ENCODE results near the gene STAM2. TPM values are rescaled to one million over a fixed set of nuclear protein-coding genes. Genes with fewer than 3 reads are reported as not detected.
"Not testable (repeated sequence)": the region's sequence is repeated elsewhere in the genome, so short reads cannot be mapped to it uniquely, and the experiment has no call there.

Gene STAM2
- total and polyA plus RNA-seq, 2 donors (not counting 3 experiments of a cell fraction or from before 2014, with no cell fraction given), result 10.1 to 27.5 TPM

DNA sequence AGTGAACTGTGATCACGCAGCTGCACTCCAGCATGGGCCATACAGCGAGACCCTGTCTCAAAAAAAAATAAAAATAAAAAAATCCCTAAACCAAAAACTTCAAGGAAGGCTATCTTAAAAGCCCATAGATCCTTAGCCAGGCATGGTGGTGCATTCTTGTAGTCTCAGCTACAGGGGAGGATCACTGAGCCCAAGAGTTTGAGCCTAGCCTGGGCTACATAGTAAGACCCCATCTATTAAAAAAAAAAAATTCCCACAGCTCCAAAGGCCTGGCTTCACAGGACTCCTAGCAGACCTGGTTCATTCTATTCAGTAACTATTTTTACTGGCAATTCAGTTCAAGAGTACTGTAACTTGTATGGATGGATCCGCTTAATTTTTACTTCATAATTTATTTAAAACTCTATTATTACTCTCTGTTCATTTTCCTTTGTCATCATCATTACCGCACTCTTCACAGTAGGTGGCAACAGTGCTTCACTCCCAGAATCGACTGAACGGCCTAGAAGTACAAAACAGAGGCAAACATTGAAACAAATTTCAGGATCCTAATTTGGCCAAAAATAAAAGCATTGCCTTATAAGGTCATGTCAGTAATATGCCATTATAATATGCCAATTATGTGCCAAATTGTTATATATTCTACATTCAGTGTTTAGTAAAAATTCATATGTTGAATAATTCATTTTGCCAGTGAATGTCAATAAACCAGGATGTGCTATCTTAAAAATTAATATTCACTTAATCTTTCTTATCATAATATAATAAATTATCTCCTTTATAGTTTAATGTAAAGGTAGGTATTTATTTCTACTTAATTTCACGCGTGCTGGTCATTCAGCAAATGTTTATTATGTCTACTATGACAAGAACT, 14.3 kb upstream of the STAM2 start:
- TF ChIP-seq POLR2A (IDR thresholded peaks at IDR 0.05; ENCODE audit: low read depth, low read length) (no peak), POLR2AphosphoS5 (IDR thresholded peaks at IDR 0.05; ENCODE audit: insufficient read depth, low read depth, low read length) (no peak)
- TF ChIP-seq, protein P1, sequence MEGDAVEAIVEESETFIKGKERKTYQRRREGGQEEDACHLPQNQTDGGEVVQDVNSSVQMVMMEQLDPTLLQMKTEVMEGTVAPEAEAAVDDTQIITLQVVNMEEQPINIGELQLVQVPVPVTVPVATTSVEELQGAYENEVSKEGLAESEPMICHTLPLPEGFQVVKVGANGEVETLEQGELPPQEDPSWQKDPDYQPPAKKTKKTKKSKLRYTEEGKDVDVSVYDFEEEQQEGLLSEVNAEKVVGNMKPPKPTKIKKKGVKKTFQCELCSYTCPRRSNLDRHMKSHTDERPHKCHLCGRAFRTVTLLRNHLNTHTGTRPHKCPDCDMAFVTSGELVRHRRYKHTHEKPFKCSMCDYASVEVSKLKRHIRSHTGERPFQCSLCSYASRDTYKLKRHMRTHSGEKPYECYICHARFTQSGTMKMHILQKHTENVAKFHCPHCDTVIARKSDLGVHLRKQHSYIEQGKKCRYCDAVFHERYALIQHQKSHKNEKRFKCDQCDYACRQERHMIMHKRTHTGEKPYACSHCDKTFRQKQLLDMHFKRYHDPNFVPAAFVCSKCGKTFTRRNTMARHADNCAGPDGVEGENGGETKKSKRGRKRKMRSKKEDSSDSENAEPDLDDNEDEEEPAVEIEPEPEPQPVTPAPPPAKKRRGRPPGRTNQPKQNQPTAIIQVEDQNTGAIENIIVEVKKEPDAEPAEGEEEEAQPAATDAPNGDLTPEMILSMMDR (IDR thresholded peaks at IDR 0.05; ENCODE audit: extremely low read depth in 1 of 2, insufficient read depth in 1 of 2, low read depth in 1 of 2, low read length in 2 of 2), result peak; percentile 58 to 64
- Histone ChIP-seq H3K4me1 (ENCODE audit: control insufficient read depth, extremely low read depth, insufficient read depth, low read length) (no peaks in the 10 kb centered on the region), H3K9me1 (replicated peaks; ENCODE audit: control insufficient read depth, extremely low read depth, insufficient read depth, low read length) (no peaks in the 10 kb centered on the region), H4K20me1 (replicated peaks; ENCODE audit: control insufficient read depth, extremely low read depth, insufficient read depth, low read length) (no peaks in the 10 kb centered on the region), H3K9ac (replicated peaks; ENCODE audit: extremely low read depth, insufficient read depth, low read length) (no peak overlapping the region), H3K4me2 (ENCODE audit: insufficient read depth, low read length) (no peak overlapping the region), H3K27ac (ENCODE audit: insufficient read depth, low read depth, low read length) (no peak overlapping the region), H3K36me3 (ENCODE audit: control insufficient read depth in 2 of 2, extremely low read depth in 1 of 2, insufficient read depth in 2 of 2, low read length in 2 of 2) (no peaks in the 10 kb centered on the region), H2AFZ (ENCODE audit: low read depth, low read length) (no peak overlapping the region), H3K9me3 (replicated peaks; ENCODE audit: control insufficient read depth, insufficient read depth, low read length) (no peaks in the 10 kb centered on the region), H3K79me2 (ENCODE audit: control insufficient read depth, insufficient read depth, low read length) (no peaks in the 10 kb centered on the region), H3K4me3 (replicated peaks in 1 of 3; ENCODE audit: insufficient read depth in 1 of 3, low read depth in 1 of 3, low read length in 3 of 3) (no peak overlapping the region), H3K27me3 (ENCODE audit: control insufficient read depth in 2 of 2, insufficient read depth in 2 of 2, low read length in 2 of 2) (no peaks in the 10 kb centered on the region)
- FAIRE-seq, result peak; percentile 74
- intact Hi-C loops (cut with micrococcal nuclease) (loop anchor here (1.0 to 5.0 kb wide), 4 partner anchors 217 to 445 kb away; no protein-coding TSS in a partner anchor), dilution Hi-C loops (cut with MboI; ENCODE audit: extremely low pct_ligation_motif_present, low sequenced_read_pairs) (no loop called here)
- BruUV-seq (replicated peaks), result no TSS peak
- CTCF ChIA-PET, result interaction anchor here (0.8 to 1.5 kb wide), 7 partner anchors 14 to 446 kb away, joined by 3 to 20 read pairs (median 4); partner anchors contain the start of gene STAM2
- POLR2A ChIA-PET, result no interaction called here
- peak; percentile 71 for DNase-seq (ENCODE audit: low read depth, low spot score)

- H3K36me3 ChIP-seq (ENCODE audit: control insufficient read depth in 2 of 2, extremely low read depth in 1 of 2, insufficient read depth in 2 of 2, low read length in 2 of 2); H2AFZ ChIP-seq (ENCODE audit: low read depth, low read length); H3K79me2 ChIP-seq (ENCODE audit: control insufficient read depth, insufficient read depth, low read length); POLR2A ChIA-PET; BruUV-seq (replicated peaks); H4K20me1 ChIP-seq (replicated peaks; ENCODE audit: control insufficient read depth, extremely low read depth, insufficient read depth, low read length); H3K27me3 ChIP-seq (ENCODE audit: control insufficient read depth in 2 of 2, insufficient read depth in 2 of 2, low read length in 2 of 2); FAIRE-seq; H3K9ac ChIP-seq (replicated peaks; ENCODE audit: extremely low read depth, insufficient read depth, low read length); H3K9me1 ChIP-seq (replicated peaks; ENCODE audit: control insufficient read depth, extremely low read depth, insufficient read depth, low read length); H3K27ac ChIP-seq (ENCODE audit: insufficient read depth, low read depth, low read length); H3K4me3 ChIP-seq (replicated peaks in 1 of 3; ENCODE audit: insufficient read depth in 1 of 3, low read depth in 1 of 3, low read length in 3 of 3); DNase-seq (ENCODE audit: low read depth, low spot score); H3K9me3 ChIP-seq (replicated peaks; ENCODE audit: control insufficient read depth, insufficient read depth, low read length); intact Hi-C loops (cut with micrococcal nuclease); dilution Hi-C loops (cut with MboI; ENCODE audit: extremely low pct_ligation_motif_present, low sequenced_read_pairs); H3K4me1 ChIP-seq (ENCODE audit: control insufficient read depth, extremely low read depth, insufficient read depth, low read length); H3K4me2 ChIP-seq (ENCODE audit: insufficient read depth, low read length): not testable (repeated sequence)
- CTCF ChIA-PET, result interaction anchor here (2.5 to 3.2 kb wide), 2 partner anchors 11 to 449 kb away, joined by 12 to 24 read pairs; partner anchors contain the start of gene STAM2
Observed at GRCh38 chr2:152186808-152187207, 11.2 kb upstream of the STAM2 start.

Data from endothelial cell of umbilical vein (primary cell).